HepG2 (cell line): ENCODE measurements around the gene ASH1L. TPM values are rescaled to one million over a fixed set of nuclear protein-coding genes. Genes with fewer than 3 reads are reported as not detected.

Experiments
- GATA4 ChIP-seq: sonication (generic); IDR thresholded peaks from 2 replicates; pipeline ENCODE4 v1.6.1; 2016; ENCODE audit warnings: antibody characterized with exemption, low read depth, borderline replicate concordance
- MTF2 ChIP-seq: sonication (generic); formaldehyde crosslinking; IDR thresholded peaks from 2 replicates; pipeline ENCODE4 v1.5.0; 2020; ENCODE audit warnings: missing genetic modification reagents, borderline replicate concordance
- NFAT5 ChIP-seq: sonication (generic); formaldehyde crosslinking; IDR thresholded peaks from 2 replicates; pipeline ENCODE4 v1.4.0; 2020; ENCODE audit warnings: missing genetic modification reagents
- NFKB2 ChIP-seq: sonication (generic); formaldehyde crosslinking; IDR thresholded peaks from 2 replicates; pipeline ENCODE4 v1.4.0; 2020; ENCODE audit warnings: missing genetic modification reagents, borderline replicate concordance
- SIX4 ChIP-seq: sonication (generic); formaldehyde crosslinking; IDR thresholded peaks from 2 replicates; pipeline ENCODE4 v1.4.0; 2020; ENCODE audit warnings: missing genetic modification reagents
- SNRNP70 ChIP-seq: fragments of 200-400 bp; formaldehyde crosslinking; IDR thresholded peaks from 2 replicates; pipeline ENCODE4 v1.6.1; 2017; ENCODE audit warnings: mild to moderate bottlenecking, low read depth, low read length, moderate library complexity
- SRSF4 ChIP-seq: fragments of 200-400 bp; formaldehyde crosslinking; IDR thresholded peaks from one replicate; pipeline ENCODE4 v1.6.1; 2018; ENCODE audit warnings: mild to moderate bottlenecking, low read depth, low read length, moderate library complexity; ENCODE audit not compliant: poor library complexity, severe bottlenecking
- STAG1 ChIP-seq: sonication (generic); formaldehyde crosslinking; IDR thresholded peaks from 2 replicates; pipeline ENCODE4 v1.4.0; 2020; ENCODE audit warnings: missing genetic modification reagents
- ZFP41 ChIP-seq: sonication (generic); formaldehyde crosslinking; IDR thresholded peaks from 2 replicates; pipeline ENCODE4 v1.4.0; 2020; ENCODE audit warnings: mild to moderate bottlenecking, missing genetic modification reagents, borderline replicate concordance
- ZNF367 ChIP-seq: sonication (generic); formaldehyde crosslinking; IDR thresholded peaks from 2 replicates; pipeline ENCODE4 v1.4.0; 2020; ENCODE audit warnings: missing genetic modification reagents, borderline replicate concordance
- ZNF570 ChIP-seq: sonication (generic); formaldehyde crosslinking; IDR thresholded peaks from 2 replicates; pipeline ENCODE4 v1.4.0; 2020; ENCODE audit warnings: mild to moderate bottlenecking, missing genetic modification reagents, borderline replicate concordance
- ZSCAN25 ChIP-seq: sonication (generic); formaldehyde crosslinking; IDR thresholded peaks from 2 replicates; pipeline ENCODE4 v1.8.0; 2022; ENCODE audit warnings: mild to moderate bottlenecking, missing genetic modification reagents
- ZXDC ChIP-seq: sonication (generic); formaldehyde crosslinking; IDR thresholded peaks from 2 replicates; pipeline ENCODE4 v1.5.0; 2020; ENCODE audit warnings: mild to moderate bottlenecking, missing genetic modification reagents
- polyA plus RNA-seq, 8 experiments: library from polyadenylated mRNA; depleted of rRNA in 3 of 8; stranded (reverse) in 7 of 8; unstranded in 1 of 8; fragments of >200 nt; fragmentation: Illumina TruSeq in 4 of 8; extraction: Trizol in 4 of 8; gene quantifications; 2 replicates each; pipeline versions ENCODE4 v1.2.1 to v1.2.3, GENCODE V29; 2011 to 2016; ENCODE audit warnings: low read depth in 4 of 8, missing spikeins in 1 of 8, mixed read lengths in 1 of 8; ENCODE audit not compliant: insufficient read depth in 1 of 8
- total RNA-seq, 5 experiments: library from RNA; depleted of rRNA; stranded (reverse); fragments of >200 nt; fragmentation: Illumina TruSeq; extraction: Trizol; gene quantifications; 2 replicates each; pipeline ENCODE4 v1.2.3, GENCODE V29; 2016; ENCODE audit warnings: low read depth in 1 of 5
- TF ChIP-seq, protein P1 (sequence below): IDR thresholded peaks from 2 replicates; pipeline ENCODE4 v1.6.1; 2018; ENCODE audit warnings: missing genetic modification reagents
- TF ChIP-seq, protein P2 (sequence below): sonication (generic); formaldehyde crosslinking; IDR thresholded peaks from 2 replicates; pipeline ENCODE4 v1.5.1; 2020; ENCODE audit warnings: mild to moderate bottlenecking, missing genetic modification reagents, borderline replicate concordance
- TF ChIP-seq, protein P3 (sequence below): sonication (generic); formaldehyde crosslinking; IDR thresholded peaks from 2 replicates; pipeline ENCODE4 v1.5.0; 2020; ENCODE audit warnings: mild to moderate bottlenecking, missing genetic modification reagents

The ASH1L gene
- total and polyA plus RNA-seq, 2 of the 13 experiments (the other 11 are each of a cell fraction or from before 2014, with no cell fraction given), result 10.2 to 15.3 TPM

- TF ChIP-seq NFAT5 (CRISPR knock-in tag) (no peak), ZXDC (CRISPR knock-in tag) (no peak), SNRNP70 (no peak), ZNF570 (no peak), ZNF367 (no peak), ZFP41 (CRISPR knock-in tag) (no peak), SIX4 (CRISPR knock-in tag) (no peak), GATA4 (no peak), STAG1 (peak; percentile 9; the same call in 1 of the 2 replicates), MTF2 (CRISPR knock-in tag) (no peak), SRSF4 (no peak), NFKB2 (CRISPR knock-in tag) (no peak), ZSCAN25 (CRISPR knock-in tag) (no peak)
- TF ChIP-seq, protein P1, sequence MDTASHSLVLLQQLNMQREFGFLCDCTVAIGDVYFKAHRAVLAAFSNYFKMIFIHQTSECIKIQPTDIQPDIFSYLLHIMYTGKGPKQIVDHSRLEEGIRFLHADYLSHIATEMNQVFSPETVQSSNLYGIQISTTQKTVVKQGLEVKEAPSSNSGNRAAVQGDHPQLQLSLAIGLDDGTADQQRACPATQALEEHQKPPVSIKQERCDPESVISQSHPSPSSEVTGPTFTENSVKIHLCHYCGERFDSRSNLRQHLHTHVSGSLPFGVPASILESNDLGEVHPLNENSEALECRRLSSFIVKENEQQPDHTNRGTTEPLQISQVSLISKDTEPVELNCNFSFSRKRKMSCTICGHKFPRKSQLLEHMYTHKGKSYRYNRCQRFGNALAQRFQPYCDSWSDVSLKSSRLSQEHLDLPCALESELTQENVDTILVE (CRISPR knock-in tag), result no peak
- TF ChIP-seq, protein P2, sequence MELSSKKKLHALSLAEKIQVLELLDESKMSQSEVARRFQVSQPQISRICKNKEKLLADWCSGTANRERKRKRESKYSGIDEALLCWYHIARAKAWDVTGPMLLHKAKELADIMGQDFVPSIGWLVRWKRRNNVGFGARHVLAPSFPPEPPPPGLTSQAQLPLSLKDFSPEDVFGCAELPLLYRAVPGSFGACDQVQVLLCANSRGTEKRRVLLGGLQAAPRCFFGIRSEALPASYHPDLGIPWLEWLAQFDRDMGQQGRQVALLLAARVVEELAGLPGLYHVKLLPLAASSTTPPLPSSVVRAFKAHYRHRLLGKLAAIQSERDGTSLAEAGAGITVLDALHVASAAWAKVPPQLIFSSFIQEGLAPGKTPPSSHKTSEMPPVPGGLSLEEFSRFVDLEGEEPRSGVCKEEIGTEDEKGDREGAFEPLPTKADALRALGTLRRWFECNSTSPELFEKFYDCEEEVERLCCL (CRISPR knock-in tag), result peak; percentile 38; the same call in 1 of the 2 replicates
- TF ChIP-seq, protein P3, sequence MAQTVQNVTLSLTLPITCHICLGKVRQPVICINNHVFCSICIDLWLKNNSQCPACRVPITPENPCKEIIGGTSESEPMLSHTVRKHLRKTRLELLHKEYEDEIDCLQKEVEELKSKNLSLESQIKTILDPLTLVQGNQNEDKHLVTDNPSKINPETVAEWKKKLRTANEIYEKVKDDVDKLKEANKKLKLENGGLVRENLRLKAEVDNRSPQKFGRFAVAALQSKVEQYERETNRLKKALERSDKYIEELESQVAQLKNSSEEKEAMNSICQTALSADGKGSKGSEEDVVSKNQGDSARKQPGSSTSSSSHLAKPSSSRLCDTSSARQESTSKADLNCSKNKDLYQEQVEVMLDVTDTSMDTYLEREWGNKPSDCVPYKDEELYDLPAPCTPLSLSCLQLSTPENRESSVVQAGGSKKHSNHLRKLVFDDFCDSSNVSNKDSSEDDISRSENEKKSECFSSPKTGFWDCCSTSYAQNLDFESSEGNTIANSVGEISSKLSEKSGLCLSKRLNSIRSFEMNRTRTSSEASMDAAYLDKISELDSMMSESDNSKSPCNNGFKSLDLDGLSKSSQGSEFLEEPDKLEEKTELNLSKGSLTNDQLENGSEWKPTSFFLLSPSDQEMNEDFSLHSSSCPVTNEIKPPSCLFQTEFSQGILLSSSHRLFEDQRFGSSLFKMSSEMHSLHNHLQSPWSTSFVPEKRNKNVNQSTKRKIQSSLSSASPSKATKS (CRISPR knock-in tag), result no peak
Measured at GRCh38 chr1:155304558-155305063, 258.0 kb downstream of the ASH1L start (continued).
